Raji (cell line): ENCODE measurements around the gene NRF1.

Experiments used
- POLR2A ChIP-seq: IDR thresholded peaks from 2 replicates; pipeline ENCODE4 v1.6.1; 2011; ENCODE audit warnings: low read depth, low read length, control low read depth; ENCODE audit not compliant: insufficient read depth

Gene NRF1

DNA sequence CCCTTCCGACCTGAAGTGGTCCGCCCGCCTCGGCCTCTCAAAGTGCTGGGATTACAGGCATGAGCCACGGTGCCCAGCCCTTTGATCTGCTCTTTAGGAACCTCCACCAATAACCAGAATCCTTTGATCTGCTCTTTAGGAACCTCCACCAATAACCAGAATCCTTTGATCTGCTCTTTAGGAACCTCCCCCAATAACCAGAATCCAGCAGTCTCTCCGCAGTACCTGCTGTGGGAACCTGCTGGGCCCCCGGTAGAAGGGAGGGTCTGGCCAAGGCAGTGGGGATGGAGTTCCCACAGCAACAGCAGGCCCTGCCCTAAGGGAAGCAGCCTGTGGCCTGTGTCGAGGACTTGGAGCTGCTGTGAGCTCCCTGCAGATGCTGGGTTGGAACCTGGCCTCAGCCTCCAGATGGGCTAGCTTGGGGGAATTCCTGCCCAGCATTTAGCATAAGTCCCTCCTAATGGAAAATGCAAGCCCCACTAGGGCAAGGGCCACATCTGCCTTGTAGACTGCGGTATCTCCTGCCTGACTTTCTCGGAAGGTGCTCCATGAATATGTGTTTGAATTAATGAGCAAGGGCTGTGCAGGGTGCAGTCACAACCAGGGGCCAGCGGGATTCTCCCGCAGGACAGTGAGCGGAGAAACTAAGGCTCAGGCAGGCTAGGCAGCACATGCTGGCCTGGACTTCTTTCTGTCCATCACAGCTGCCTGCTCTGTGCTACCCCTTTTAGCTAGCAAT is 175.5 kb downstream of the NRF1 start:
- TF ChIP-seq POLR2A: no peak

DNA sequence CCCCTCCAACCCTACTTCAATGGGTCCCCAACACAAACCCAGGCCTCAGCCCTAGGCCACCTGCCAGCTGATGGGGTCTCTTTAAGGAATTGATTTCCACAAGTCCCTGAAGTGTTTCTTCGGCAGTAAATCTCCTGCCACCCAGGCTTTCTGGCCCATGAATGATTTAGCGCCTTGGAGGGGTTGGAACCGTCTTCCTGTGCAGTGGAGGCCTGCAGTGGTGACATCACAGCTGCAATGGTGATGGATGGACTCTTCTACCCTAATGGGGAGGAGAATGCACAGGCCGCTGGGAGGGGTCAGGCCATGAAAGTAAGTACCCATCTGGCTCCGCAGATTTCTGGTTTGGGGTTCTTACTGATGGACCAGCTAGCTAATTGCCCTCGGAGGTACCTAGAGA is 177.5 kb downstream of the NRF1 start:
- no peak for TF ChIP-seq POLR2A

DNA sequence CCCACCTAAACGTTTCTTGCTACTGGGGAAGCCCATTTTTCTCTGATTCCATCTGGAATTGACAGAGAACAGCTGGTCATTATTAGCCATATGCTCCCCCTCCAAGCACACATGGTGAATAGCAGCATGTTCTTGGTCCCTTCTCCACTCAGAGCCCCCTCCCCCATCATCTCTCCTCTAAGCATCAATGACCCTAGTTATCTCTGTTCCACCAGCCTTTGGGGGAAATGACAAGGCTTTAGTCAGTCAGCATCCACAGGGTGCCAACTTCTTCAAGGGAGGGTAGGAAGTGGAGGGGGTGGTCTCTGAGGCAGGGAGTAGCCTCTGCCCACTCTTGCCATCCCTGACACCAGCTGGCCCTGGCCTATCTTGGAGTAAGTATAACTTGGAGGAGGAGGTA is 178.1 kb downstream of the NRF1 start:
- TF ChIP-seq POLR2A: no peak

DNA sequence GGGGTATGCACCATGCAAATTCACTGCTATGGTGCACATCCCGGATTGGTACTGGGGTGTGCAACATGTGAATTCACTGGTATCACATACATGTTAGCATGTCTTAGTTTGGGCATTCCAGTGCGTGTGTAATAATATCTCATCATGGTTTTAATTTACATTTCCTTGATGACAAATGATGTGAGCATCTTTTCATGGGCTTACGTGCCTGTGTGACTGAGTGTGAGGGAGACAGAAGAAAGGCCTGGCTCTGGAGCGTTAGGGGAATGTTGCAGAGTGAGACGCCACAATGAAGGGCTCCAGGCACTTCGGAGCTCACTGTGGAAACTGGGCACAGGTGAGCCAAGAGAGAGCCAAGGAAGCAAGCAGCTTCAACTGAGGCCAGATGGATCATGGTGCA is 178.6 kb downstream of the NRF1 start:
- no peak for TF ChIP-seq POLR2A

DNA sequence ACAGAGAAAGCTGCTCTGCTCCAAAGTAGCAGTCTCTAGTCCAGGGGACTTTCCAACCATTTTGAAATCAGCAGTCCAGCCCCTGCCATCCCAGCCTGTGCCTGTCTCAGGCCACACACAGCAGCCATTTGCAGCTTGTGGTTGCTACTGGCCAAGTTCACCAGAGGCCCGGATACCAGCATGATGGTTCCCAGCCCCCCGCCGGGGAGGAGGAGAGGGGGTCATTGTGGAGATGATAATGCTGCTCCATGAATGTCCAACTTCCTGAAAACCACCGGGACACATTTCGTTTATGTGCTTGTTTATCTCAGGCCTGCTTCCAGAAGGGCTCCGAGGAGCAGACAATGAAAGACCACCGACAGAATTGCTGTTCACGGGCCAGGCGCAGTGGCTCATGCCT is 181.2 kb downstream of the NRF1 start:
- no peak for TF ChIP-seq POLR2A

DNA sequence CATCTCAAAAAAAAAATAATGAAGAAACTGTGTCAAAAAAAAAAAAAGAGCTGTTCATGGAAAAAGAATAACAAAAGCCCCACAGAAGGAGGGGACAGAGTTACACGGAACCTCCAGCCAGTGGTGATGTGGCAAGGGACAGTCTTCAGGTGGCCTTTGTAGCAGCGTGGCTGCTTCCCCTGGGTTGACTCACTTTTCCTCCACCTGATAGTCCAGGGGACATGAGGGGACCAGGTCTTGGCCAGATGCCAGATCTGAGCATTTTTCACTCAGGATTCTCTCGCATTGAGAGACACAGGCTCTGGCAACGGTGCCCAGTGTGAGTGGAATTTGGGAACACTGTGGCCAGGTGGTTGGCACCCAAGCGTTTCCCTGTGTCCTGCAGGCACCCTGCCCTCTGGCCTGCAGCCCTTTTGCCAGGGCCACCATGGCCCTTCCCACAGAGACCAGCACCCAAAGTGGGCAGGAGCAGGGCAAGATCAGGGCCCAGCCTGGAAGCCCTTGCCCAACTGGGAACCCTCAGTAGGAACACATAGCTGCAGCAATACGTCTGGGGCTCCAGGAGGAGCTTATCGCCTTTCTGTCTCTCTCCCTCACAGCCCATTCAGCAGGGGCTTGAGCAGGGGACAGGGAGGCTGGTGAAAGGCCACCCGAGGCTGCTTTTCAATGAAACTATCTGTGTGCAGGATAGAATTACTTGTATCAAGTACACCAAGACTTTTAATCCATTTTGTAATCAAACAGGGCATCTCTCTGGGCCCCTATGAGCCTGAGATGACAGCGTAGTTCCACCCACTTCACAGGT is 182.2 kb downstream of the NRF1 start:
- no peak for TF ChIP-seq POLR2A

DNA sequence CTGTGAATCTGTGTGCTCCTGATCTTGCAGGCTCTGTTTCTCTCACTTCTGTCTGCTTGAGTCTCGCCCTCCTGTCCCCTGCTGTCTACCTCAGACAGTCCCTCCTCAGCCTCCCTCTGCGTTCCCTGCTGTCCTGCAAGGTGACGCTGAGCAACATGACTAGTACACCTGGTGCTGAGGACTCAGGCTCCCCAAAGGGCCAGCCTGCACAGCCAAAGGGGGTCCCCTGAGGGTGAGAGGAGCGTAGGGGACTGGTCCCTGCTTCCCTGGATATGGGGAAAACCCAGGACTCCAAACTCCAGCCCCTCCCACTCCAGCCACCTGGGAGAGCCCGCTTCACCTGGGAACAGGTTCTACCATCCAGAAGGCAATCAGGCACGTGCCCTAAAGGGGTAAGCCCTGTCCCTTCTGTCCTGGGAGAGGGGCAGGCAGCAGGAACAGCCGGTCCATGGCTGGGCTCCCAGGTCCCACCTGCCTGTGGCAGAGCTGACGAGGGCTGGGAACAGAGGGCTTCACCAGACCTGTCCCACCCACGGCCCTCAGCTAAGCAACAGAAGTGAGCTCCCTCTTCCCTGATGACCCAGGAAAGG is 184.8 kb downstream of the NRF1 start:
- no peak for TF ChIP-seq POLR2A

DNA sequence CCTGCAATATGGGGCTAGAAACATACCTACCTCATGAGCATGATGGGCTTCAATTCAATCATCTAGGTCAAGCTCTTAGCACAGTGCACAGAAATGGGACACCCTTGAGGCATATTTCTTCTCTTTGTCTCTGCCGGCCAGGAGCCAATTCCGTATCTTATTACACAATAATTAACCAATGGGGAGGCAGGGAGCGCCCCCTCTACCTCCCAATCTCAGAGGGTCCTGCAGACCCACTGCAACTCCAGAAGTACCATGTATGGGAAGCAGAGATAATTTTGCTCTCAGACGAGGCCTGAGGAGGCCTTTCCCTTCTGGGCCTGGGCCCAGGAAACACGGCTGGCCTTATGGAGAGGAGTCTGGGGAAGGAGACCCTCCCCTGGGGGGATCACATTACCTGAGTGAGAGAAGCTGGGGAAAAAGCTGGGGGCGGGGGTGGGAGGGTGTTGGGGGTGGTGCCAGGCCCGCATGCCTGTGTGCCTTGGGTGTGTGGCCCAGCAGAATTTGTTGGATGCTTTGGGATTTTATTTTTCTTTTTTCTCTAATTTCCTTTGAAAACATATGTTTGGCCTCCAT is 185.8 kb downstream of the NRF1 start:
- no peak for TF ChIP-seq POLR2A

DNA sequence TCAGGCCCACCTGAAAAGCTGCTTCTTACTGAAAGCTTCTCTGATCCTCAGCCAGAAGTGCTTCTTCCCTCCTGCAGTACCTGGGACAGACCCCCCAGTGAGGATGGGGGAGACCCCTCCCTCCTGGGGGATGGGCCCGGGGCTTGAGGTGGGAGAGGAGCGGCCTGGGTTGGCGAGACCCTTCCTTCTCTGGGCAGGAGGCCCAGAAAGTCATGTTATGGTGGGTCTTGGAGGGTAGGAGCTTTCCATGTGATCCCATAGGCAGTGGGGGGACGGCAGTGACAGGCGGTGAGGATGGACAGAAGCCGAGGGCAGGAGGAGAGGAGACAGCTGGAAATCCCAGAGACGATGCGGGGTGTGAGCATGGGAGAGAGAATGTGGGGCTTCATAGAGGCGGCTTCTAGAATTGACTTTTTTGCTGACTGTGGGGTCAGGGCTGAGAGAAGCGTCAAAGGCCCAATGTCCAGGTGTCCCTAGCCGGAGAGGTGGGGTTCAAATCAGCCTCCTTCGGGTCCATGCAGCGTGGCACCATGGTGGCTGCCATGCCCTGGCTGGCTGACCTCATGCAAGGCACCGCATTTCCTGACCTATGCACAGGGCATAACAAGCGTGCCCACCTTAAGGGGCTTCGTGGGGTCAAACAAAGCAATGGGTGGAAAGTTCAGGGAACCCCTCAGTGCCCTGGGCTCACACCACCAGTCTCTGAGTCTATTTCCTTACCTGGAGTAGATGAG is 187.3 kb downstream of the NRF1 start:
- no peak for TF ChIP-seq POLR2A

DNA sequence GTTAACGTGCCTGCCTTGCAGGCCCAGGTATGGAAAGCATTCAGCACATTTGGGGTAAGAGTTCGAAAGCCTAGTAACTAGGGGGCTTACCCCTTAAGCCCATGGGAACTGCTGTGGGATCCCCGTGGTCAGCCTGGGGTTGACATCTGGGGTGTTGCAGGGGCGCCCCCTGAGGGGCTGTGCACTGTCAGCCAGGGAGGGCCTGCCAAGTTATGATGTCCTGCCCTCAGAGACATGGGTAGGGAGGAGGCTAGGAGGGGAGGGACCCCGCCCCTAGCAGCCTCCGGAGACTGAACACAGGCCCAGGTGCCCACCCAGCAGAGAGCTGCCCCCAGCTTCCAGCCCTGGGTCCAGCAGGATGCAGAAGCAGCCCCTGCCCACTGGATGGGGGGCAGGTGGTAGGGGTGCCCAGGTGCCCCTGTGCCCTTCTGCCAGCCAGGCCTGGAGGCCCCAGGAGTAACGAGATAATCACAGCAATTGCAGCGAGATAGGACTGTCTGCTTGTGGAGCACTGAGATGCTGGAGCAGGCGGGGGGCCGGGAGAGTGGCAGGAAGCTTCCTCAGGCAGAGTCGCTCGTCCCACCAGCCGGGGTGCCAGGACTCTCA is 187.9 kb downstream of the NRF1 start:
- no peak for TF ChIP-seq POLR2A

DNA sequence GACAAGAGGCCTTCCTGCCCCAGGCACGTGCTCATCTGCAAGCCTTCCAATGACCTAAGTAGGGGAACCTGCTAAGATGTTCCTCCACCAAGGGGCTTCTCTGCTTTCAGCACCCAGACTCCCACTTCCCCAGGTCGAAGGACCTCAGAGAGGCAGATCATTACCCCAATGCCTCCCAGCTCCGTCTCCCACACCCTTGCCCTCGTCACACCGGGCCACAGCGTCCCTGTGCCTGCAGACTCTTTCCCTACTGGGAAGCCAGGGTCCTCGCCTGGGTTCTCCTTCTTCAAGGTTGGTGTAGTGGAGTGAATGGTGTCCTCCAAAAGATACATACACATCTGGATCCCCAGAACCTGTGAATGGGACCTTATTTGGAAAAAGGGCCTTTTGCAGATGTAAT is 189.4 kb downstream of the NRF1 start:
- TF ChIP-seq POLR2A: no peak

DNA sequence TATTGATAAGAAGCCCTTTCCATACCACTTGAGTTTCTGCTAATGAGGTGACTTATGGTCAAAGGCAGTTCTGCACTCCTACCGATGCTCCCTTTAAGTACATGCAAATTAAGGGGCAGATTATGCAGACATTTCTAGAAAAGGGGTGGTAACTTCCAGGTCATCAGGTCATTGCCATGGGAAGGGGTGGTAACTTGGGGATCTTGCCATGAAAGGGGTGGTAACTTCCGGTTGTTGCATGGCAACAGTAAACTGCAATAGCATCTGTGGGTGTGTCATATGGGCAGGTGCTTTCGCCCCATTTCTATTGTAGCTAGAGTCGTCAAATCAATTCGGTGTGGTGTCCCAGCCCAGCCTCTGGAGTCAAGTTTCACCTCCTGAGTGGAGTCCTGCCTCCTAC is 190.4 kb downstream of the NRF1 start:
- no peak for TF ChIP-seq POLR2A

DNA sequence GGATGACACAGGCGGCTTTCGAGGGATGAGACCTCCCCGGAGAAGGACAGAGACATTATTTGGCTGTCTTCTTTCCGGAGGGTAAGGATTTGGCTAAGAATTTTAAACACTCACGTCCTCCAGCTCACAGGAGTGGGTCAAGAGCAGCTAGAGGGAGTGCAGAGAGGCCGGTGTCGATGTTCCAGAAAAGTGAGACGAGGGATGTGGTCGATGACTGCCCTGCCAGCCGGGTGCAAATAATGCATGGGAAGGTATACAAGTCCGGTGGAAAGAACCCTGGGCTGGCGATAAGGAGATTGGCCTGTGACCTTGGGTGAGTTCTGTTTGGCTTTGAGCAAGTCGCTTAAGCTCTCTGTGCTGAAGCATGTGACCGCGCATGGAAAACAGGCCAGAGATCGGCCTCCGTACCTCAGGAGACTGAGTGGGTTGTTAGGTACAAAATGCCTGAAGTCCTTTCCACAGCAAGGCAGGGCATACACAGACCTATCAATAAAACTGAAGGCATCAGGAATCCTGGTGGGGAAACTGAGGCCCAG is 192.1 kb downstream of the NRF1 start:
- no peak for TF ChIP-seq POLR2A

DNA sequence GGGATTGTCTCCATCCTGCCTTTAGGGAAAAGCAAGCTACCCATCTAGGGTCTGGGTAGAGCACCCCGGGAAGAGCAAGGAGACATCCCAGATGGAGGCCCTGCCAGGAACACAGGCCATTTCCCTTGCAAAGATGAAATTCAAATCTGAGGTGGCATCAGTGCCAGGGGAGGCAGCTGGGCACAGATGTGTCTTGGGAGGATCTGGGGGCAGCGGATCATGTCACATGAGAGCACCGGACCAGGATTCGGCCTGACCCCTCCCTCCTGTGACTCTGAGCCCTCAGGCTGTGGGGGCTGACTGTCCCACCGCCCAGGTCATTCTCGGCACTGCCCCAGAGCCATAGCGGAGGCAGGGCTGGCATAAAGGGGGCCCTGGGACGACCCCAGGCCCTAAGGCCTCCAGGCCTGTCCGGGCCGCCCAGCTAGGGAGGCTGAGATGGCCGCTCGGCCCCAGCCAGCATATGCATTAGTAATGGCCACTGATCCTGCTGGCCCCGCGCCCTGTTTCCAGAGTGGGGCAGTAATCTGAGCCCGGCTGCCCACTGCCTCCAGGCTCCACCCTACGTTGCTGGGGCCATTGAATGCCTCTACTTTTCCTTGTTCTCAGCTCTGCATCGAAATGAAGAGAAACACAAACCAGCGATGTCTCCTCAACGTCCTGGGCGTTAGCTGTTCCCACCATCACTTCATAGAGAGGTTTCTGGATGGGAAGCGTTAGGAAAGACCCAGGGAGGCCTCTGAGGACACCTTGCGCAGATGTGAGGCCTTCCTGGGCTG is 192.8 kb downstream of the NRF1 start:
- no peak for TF ChIP-seq POLR2A
